PC-9 (cell line): Measurements from ENCODE around the gene RANGAP1.

Experiments used
- EZH2 ChIP-seq: fragments of 200-600 bp; sonication (generic); IDR thresholded peaks from 2 replicates; pipeline ENCODE4 v1.8.0; 2017; ENCODE audit warnings: antibody characterized with exemption, low read depth
- TF ChIP-seq, protein P1 (sequence below): fragments of 200-600 bp; sonication (generic); conservative IDR thresholded peaks from 2 replicates; pipeline ENCODE4 v1.6.1; 2017; ENCODE audit warnings: mixed run types, antibody characterized with exemption, mild to moderate bottlenecking, moderate library complexity

DNA sequence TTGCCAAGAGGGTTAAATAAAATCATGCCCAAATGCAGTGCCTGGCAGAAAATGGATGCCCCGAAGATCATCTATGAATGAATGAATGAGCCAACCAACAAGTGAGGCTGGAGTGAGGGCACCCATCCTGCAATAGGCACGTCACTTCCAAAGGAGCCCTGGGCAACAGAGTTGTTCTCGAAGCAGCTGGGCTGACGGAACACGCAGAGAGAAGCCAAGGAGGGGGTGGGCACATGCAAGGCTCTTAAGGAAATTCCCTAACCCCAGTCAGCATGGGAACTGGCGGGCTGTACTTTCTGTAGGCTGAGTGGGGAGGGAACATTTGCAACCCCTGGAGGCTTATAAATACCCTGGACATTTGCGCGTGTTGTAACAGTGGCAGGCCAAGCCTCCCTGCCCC is 33.6 kb downstream of the RANGAP1 start:
- TF ChIP-seq EZH2, result no peak
- TF ChIP-seq, protein P1, sequence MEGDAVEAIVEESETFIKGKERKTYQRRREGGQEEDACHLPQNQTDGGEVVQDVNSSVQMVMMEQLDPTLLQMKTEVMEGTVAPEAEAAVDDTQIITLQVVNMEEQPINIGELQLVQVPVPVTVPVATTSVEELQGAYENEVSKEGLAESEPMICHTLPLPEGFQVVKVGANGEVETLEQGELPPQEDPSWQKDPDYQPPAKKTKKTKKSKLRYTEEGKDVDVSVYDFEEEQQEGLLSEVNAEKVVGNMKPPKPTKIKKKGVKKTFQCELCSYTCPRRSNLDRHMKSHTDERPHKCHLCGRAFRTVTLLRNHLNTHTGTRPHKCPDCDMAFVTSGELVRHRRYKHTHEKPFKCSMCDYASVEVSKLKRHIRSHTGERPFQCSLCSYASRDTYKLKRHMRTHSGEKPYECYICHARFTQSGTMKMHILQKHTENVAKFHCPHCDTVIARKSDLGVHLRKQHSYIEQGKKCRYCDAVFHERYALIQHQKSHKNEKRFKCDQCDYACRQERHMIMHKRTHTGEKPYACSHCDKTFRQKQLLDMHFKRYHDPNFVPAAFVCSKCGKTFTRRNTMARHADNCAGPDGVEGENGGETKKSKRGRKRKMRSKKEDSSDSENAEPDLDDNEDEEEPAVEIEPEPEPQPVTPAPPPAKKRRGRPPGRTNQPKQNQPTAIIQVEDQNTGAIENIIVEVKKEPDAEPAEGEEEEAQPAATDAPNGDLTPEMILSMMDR, result no peak
